WERI-Rb-1 (cell line): ENCODE measurements around the gene ARID1A.

Experiments
- DNase-seq: peaks from one replicate; pipeline ENCODE4 v3.0.0-alpha.2; 2020
- H3K27ac ChIP-seq: fragments of 250-450 bp; sonication (Bioruptor Pico); 2 replicates; pipeline ENCODE4 v1.5.1; 2020; ENCODE audit warnings: mild to moderate bottlenecking, moderate library complexity
- H3K27me3 ChIP-seq: fragments of 250-450 bp; sonication (Bioruptor Pico); 2 replicates; pipeline ENCODE4 v1.5.1; 2021; ENCODE audit warnings: mild to moderate bottlenecking, low read depth, moderate library complexity; ENCODE audit not compliant: insufficient read depth, severe bottlenecking
- H3K36me3 ChIP-seq: fragments of 250-450 bp; sonication (Bioruptor Pico); 2 replicates; pipeline ENCODE4 v1.5.1; 2020; ENCODE audit warnings: mild to moderate bottlenecking, moderate library complexity
- H3K4me3 ChIP-seq: 2 replicates; pipeline ENCODE4 v1.5.1; 2011; ENCODE audit warnings: low read depth, mild to moderate bottlenecking, control low read depth, low read length
- H3K9me3 ChIP-seq: fragments of 250-450 bp; sonication (Bioruptor Pico); 2 replicates; pipeline ENCODE4 v1.5.1; 2021; ENCODE audit warnings: mild to moderate bottlenecking, moderate library complexity; ENCODE audit not compliant: severe bottlenecking
- CTCF ChIP-seq: IDR thresholded peaks from 2 replicates; pipeline ENCODE4 v1.5.1; 2011; ENCODE audit warnings: low read depth, mild to moderate bottlenecking, control low read depth, inconsistent platforms, low read length

The ARID1A gene

GRCh38 chr1:26744075-26744959, 48.5 kb downstream of the ARID1A start:
- peak; percentile 47 for DNase-seq
- Histone ChIP-seq H3K36me3 (peaks cover 91% of the 10 kb centered on the region), H3K9me3 (no peaks in the 10 kb centered on the region), H3K27ac (no peak overlapping the region), H3K4me3 (no peak overlapping the region), H3K27me3 (no peaks in the 10 kb centered on the region)
- no peak for TF ChIP-seq CTCF

GRCh38 chr1:26745191-26745590, 49.4 kb downstream of the ARID1A start:
- Histone ChIP-seq H3K27me3 (no peaks in the 10 kb centered on the region), H3K9me3 (no peaks in the 10 kb centered on the region), H3K27ac (no peak overlapping the region), H3K4me3 (no peak overlapping the region), H3K36me3 (peaks cover 95% of the 10 kb centered on the region)
- TF ChIP-seq CTCF: no peak
- DNase-seq: no peak

GRCh38 chr1:26747048-26747447, 51.2 kb downstream of the ARID1A start:
- no peak for DNase-seq
- H3K27me3 ChIP-seq: no peaks in the 10 kb centered on the region
- H3K27ac ChIP-seq: no peak overlapping the region
- peaks cover 95% of the 10 kb centered on the region for H3K36me3 ChIP-seq
- H3K9me3 ChIP-seq: no peaks in the 10 kb centered on the region
- no peak overlapping the region for H3K4me3 ChIP-seq
- TF ChIP-seq CTCF: no peak

GRCh38 chr1:26748351-26748750, 52.5 kb downstream of the ARID1A start:
- no peaks in the 10 kb centered on the region for H3K9me3 ChIP-seq
- H3K36me3 ChIP-seq: peaks cover 95% of the 10 kb centered on the region
- H3K27me3 ChIP-seq: no peaks in the 10 kb centered on the region
- DNase-seq: no peak
- H3K4me3 ChIP-seq: no peak overlapping the region
- no peak overlapping the region for H3K27ac ChIP-seq
- no peak for TF ChIP-seq CTCF

GRCh38 chr1:26749458-26749857, 53.6 kb downstream of the ARID1A start:
- no peak for TF ChIP-seq CTCF
- no peaks in the 10 kb centered on the region for H3K27me3 ChIP-seq
- no peak for DNase-seq
- no peaks in the 10 kb centered on the region for H3K9me3 ChIP-seq
- no peak overlapping the region for H3K4me3 ChIP-seq
- H3K27ac ChIP-seq: no peak overlapping the region
- peaks cover 95% of the 10 kb centered on the region for H3K36me3 ChIP-seq

GRCh38 chr1:26750428-26750827, 54.6 kb downstream of the ARID1A start:
- no peaks in the 10 kb centered on the region for H3K9me3 ChIP-seq
- no peaks in the 10 kb centered on the region for H3K27me3 ChIP-seq
- H3K4me3 ChIP-seq: no peak overlapping the region
- no peak for DNase-seq
- TF ChIP-seq CTCF: no peak
- no peak overlapping the region for H3K27ac ChIP-seq
- peaks cover 94% of the 10 kb centered on the region for H3K36me3 ChIP-seq
